AG10803 (cell line): ENCODE results near the gene XAGE5.
"Not testable (repeated sequence)": the region's sequence is repeated elsewhere in the genome, so short reads cannot be mapped to it uniquely, and the experiment has no call there.

Experiments used
- DNase-seq: peaks from one replicate; pipeline ENCODE4 v3.0.0; 2010; ENCODE audit warnings: low read depth
- H3K4me3 ChIP-seq: 2 replicates; pipeline ENCODE4 v1.5.1; 2011; ENCODE audit warnings: mild to moderate bottlenecking, low read length, control low read depth
- TF ChIP-seq, protein P1 (sequence below): conservative IDR thresholded peaks from 2 replicates; pipeline ENCODE4 v1.5.1; 2011; ENCODE audit warnings: mild to moderate bottlenecking, low read length, control low read depth, inconsistent platforms

The XAGE5 gene, protein sequence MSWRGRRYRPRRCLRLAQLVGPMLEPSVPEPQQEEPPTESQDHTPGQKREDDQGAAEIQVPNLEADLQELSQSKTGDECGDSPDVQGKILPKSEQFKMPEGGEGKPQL

DNA sequence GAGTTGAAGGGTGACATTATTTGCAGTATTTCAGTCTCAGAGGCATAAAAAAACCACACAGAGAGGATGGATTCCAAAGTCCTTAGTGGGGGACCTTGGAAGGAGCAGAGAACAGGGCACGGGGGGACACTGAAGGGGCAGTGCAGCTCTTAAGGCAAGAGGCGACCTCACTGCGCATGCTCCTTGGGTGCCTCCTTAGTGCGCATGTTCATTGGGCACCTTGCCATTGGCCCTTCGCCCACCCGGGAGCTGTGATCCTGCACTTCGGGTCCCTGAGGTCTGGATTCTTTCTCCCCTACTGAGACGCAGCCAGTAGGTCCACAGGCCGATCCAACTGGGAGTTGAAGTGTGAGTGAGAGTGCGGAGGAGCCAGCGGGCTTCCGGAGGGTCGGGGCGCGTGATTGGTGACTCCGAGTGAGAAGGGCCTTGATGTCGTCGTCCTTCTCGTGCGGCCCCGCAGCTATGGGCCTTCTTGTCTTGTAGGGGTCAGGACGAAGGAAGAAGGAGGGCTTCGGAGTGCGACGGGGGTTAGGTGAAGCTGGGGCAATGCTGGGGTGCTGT is at the start of gene XAGE5:
TSS of gene XAGE5 (plus strand) at position 223 of the 561 bp plus-strand sequence. CDS start 1,280 bp downstream, outside the sequence.
- TF ChIP-seq, protein P1, sequence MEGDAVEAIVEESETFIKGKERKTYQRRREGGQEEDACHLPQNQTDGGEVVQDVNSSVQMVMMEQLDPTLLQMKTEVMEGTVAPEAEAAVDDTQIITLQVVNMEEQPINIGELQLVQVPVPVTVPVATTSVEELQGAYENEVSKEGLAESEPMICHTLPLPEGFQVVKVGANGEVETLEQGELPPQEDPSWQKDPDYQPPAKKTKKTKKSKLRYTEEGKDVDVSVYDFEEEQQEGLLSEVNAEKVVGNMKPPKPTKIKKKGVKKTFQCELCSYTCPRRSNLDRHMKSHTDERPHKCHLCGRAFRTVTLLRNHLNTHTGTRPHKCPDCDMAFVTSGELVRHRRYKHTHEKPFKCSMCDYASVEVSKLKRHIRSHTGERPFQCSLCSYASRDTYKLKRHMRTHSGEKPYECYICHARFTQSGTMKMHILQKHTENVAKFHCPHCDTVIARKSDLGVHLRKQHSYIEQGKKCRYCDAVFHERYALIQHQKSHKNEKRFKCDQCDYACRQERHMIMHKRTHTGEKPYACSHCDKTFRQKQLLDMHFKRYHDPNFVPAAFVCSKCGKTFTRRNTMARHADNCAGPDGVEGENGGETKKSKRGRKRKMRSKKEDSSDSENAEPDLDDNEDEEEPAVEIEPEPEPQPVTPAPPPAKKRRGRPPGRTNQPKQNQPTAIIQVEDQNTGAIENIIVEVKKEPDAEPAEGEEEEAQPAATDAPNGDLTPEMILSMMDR: no peak
- no peak within 1 kb of the TSS for H3K4me3 ChIP-seq
- DNase-seq: no peak

DNA sequence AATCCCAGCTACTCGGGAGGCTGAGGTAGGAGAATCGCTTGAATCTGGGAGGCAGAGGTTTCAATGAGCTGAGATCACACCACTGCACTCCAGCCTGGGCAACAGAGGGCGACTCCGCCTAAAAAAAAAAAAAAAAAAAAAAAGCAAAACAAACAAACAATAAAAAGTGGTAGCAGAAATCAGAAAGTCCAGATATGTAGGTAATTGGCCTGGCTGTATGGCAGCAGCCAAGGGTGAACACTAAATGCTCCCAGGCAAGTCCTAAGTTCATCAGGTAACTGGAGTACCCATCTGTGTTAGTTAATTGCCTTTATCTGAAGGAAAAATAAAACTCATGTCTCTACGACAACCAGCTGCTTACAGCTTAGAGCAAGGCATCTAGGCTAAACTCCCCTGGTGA is 45.1 kb upstream of the XAGE5 start:
- DNase-seq, H3K4me3 ChIP-seq: not testable (repeated sequence)

GRCh38 chrX:52773504-52773903 is 37.6 kb upstream of the XAGE5 start:
- not testable (repeated sequence) for DNase-seq

GRCh38 chrX:52797327-52797726 is 13.8 kb upstream of the XAGE5 start, which contains the start of gene SPANXN5:
SPANXN5 (minus strand) TSS chrX:52797427; CDS start chrX:52797348, 79 bp downstream.
- not testable (repeated sequence) for DNase-seq, H3K4me3 ChIP-seq

More at GRCh38 chrX:52773504-52773903, 37.6 kb upstream of the XAGE5 start:
- H3K4me3 ChIP-seq: not testable (repeated sequence)

GRCh38 chrX:52804876-52805275 is 6.2 kb upstream of the XAGE5 start:
- DNase-seq, H3K4me3 ChIP-seq: not testable (repeated sequence)

- no peak for DNase-seq
- H3K4me3 ChIP-seq: no peak overlapping the region
- TF ChIP-seq, protein P1: no peak
Measured at GRCh38 chrX:52819788-52820187, 8.7 kb downstream of the XAGE5 start.

- DNase-seq: no peak
- TF ChIP-seq, protein P1: no peak
- no peak overlapping the region for H3K4me3 ChIP-seq
Measured at GRCh38 chrX:52821079-52821760, 10.1 kb downstream of the XAGE5 start.

- TF ChIP-seq, protein P1: no peak
- DNase-seq: no peak
Measured at GRCh38 chrX:52824608-52825007, 13.5 kb downstream of the XAGE5 start.

GRCh38 chrX:52830551-52830950 is 19.5 kb downstream of the XAGE5 start:
- no peak overlapping the region for H3K4me3 ChIP-seq
- TF ChIP-seq, protein P1: no peak
- DNase-seq: no peak

More at GRCh38 chrX:52824608-52825007, 13.5 kb downstream of the XAGE5 start:
- no peak overlapping the region for H3K4me3 ChIP-seq
